ENCODE data around the gene CDHR3. TPM values are rescaled to one million over a fixed set of nuclear protein-coding genes. Genes with fewer than 3 reads are reported as not detected.

CDHR3 gene
- total and polyA plus RNA-seq, 4 experiments from 2014 or later = 1.3 to 12.1 (median 6.7) TPM

DNA sequence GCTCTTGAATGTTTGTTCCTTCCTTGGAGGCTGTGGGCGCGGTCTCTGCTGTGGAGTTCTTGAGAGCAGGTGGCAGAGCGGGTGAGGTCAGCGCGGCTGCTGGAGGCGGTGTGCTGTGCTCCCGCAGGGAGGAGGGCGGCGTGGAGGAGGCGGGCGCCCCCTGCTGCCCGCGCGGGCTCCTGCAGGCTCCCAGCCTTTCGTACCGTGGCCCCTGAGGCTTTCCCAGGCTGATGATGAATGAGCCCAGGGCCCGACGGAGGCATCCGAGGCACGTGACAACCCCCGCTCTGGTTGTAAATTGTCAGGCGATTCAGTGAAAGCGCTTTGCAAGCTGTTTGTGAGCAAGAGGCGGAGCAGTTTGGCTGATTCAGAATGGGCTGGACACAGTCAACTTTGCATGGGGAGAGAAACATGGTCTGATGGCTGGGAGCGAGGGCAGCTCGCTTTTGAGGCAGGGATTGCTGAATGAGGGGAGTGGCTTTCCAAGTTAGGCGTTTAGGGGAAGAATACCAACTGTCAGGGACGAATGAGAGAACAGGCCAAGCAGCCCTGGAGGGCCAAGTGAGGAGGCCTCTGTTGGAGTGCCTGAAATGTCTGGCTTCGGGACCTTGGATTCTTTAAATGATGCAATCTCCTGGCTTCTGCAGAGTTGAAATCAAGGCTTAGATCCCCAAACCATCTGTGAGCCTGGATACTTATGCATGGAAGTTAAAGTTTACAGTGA lies 46.6 kb downstream of the CDHR3 start:
- Mint-ChIP-seq H3K9me3 (peaks cover 2 to 22% (median 14%) of the 10 kb centered on the region in 8 donors), H3K27me3 (no peaks in the 10 kb centered on the region), H3K27ac (peak overlapping the region in 6 of 7 donors; percentile 64 to 85 (median 74)), H3K4me1 (peaks cover 18 to 28% (median 24%) of the 10 kb centered on the region in 4 donors), H3K4me3 (peak overlapping the region in 4 of 8 donors; percentile 34 to 64 (median 48)), H3K36me3 (peaks cover 4% of the 10 kb centered on the region in 2 donors)
- peak; percentile 77 to 83 (median 78) for DNase-seq
- ChIA-PET POLR2A (ENCODE audit: partially characterized antibody) (interaction anchor here (0.8 to 3.7 kb wide), 4 partner anchors 10 to 249 kb away, joined by 3 to 28 read pairs (median 3); no protein-coding TSS in a partner anchor), CTCF (ENCODE audit: partially characterized antibody) (interaction anchor here (0.8 to 7.2 kb wide), 19 partner anchors 11 to 353 kb away, joined by 3 to 99 read pairs (median 4); no protein-coding TSS in a partner anchor)
- Histone ChIP-seq H3K9me3 (ENCODE audit: control insufficient read depth in 1 of 2, low read length in 2 of 2) (no peaks in the 10 kb centered on the region), H3K4me3 (ENCODE audit: low read length in 2 of 2) (no peak overlapping the region), H3K27me3 (ENCODE audit: insufficient read depth, low read length) (no peaks in the 10 kb centered on the region), H3K36me3 (ENCODE audit: insufficient read depth, low read length) (no peaks in the 10 kb centered on the region), H3K27ac (ENCODE audit: low read depth, low read length) (no peak overlapping the region), H3K4me1 (ENCODE audit: insufficient read depth, low read length) (peaks cover 23% of the 10 kb centered on the region)
- intact Hi-C loops (cut with micrococcal nuclease) = loop anchor here (1.0 kb wide), 6 partner anchors 13 to 357 kb away; partner anchors contain the start of gene ATXN7L1

DNA sequence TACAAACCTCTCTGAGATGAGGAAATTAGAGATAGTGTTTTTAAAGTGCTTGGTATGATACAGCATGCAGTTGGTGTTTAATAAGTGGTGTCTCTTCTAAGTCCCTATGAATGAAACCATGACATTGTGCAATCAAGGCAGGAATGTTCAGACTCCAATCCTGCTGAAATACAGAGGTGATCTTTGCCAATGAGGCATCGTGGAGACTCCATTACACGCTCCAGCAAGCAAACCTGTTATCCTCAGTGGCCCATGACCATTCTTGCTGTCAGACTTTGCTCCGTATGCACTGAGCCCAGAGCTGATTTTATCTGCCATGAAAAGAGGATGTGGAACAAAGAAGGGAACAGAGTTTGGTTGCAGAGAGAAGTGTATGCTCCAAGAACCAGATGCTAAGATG lies 47.3 kb downstream of the CDHR3 start:
- peaks cover 20 to 28% (median 24%) of the 10 kb centered on the region in 4 donors for H3K4me1 Mint-ChIP-seq
- Histone ChIP-seq H3K36me3 (ENCODE audit: insufficient read depth, low read length) (no peaks in the 10 kb centered on the region), H3K27ac (ENCODE audit: low read depth, low read length) (no peak overlapping the region), H3K4me1 (ENCODE audit: insufficient read depth, low read length) (peaks cover 26% of the 10 kb centered on the region), H3K9me3 (ENCODE audit: control insufficient read depth in 1 of 2, low read length in 2 of 2) (no peaks in the 10 kb centered on the region), H3K4me3 (ENCODE audit: low read length in 2 of 2) (no peak overlapping the region), H3K27me3 (ENCODE audit: insufficient read depth, low read length) (no peaks in the 10 kb centered on the region)
- POLR2A ChIA-PET (ENCODE audit: partially characterized antibody) = interaction anchor here (0.9 to 3.7 kb wide), 4 partner anchors 10 to 250 kb away, joined by 3 to 28 read pairs (median 3); no protein-coding TSS in a partner anchor
- no peaks in the 10 kb centered on the region for H3K27me3 Mint-ChIP-seq
- H3K27ac Mint-ChIP-seq = peak overlapping the region in 2 of 7 donors; percentile 39 to 70
- H3K4me3 Mint-ChIP-seq = peak overlapping the region in 1 of 8 donors; percentile 22
- DNase-seq = no peak
- peaks cover 4% of the 10 kb centered on the region in 2 donors for H3K36me3 Mint-ChIP-seq
- H3K9me3 Mint-ChIP-seq = peaks cover 2 to 22% (median 14%) of the 10 kb centered on the region in 8 donors
- intact Hi-C loops (cut with micrococcal nuclease) = no loop called here
- CTCF ChIA-PET (ENCODE audit: partially characterized antibody) = interaction anchor here (0.8 to 7.2 kb wide), 21 partner anchors 11 to 353 kb away, joined by 3 to 99 read pairs (median 4); no protein-coding TSS in a partner anchor

DNA sequence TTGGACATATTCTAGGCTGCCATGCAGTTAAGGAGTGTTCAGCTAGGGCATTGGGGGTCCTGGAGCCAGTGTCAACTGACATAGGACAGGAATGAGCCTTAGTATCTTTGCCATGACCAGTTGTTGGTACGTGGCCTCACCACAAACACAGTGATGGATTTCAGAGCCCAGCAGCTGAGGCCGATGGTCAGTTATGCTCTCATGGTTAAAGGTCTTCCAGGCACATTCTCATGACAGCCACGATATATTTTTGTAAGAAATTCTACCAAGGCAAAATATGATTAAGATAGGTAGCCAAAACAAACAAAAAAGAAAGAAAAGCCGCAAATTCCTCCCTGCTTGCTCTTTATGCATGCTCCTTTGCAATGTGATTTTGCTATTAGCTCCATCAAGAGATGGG lies 47.8 kb downstream of the CDHR3 start:
- Mint-ChIP-seq H3K9me3 (peaks cover 2 to 19% (median 11%) of the 10 kb centered on the region in 8 donors), H3K4me1 (peaks cover 20 to 28% (median 25%) of the 10 kb centered on the region in 4 donors), H3K36me3 (peaks cover 4% of the 10 kb centered on the region in 2 donors), H3K27ac (peak overlapping the region in 1 of 7 donors; percentile 59), H3K4me3 (no peak overlapping the region), H3K27me3 (no peaks in the 10 kb centered on the region)
- no peaks in the 10 kb centered on the region for H3K36me3 ChIP-seq (ENCODE audit: insufficient read depth, low read length)
- DNase-seq = no peak
- no peaks in the 10 kb centered on the region for H3K9me3 ChIP-seq (ENCODE audit: control insufficient read depth in 1 of 2, low read length in 2 of 2)
- no peaks in the 10 kb centered on the region for H3K27me3 ChIP-seq (ENCODE audit: insufficient read depth, low read length)
- POLR2A ChIA-PET (ENCODE audit: partially characterized antibody) = interaction anchor here (1.1 to 3.7 kb wide), 3 partner anchors 9 to 19 kb away, joined by 3 to 28 read pairs (median 3); no protein-coding TSS in a partner anchor
- H3K27ac ChIP-seq (ENCODE audit: low read depth, low read length) = no peak overlapping the region
- CTCF ChIA-PET (ENCODE audit: partially characterized antibody) = interaction anchor here (0.7 to 7.2 kb wide), 9 partner anchors 11 to 250 kb away, joined by 3 to 99 read pairs (median 5); no protein-coding TSS in a partner anchor
- H3K4me1 ChIP-seq (ENCODE audit: insufficient read depth, low read length) = peaks cover 26% of the 10 kb centered on the region
- no peak overlapping the region for H3K4me3 ChIP-seq (ENCODE audit: low read length in 2 of 2)
- intact Hi-C loops (cut with micrococcal nuclease) = no loop called here

- ChIA-PET CTCF (ENCODE audit: partially characterized antibody) (interaction anchor here (1.3 to 7.2 kb wide), 4 partner anchors 17 to 355 kb away, joined by 3 to 99 read pairs (median 10); no protein-coding TSS in a partner anchor), POLR2A (ENCODE audit: partially characterized antibody) (interaction anchor here (3.7 kb wide), 1 partner anchor 11 kb away, joined by 28 read pairs; no protein-coding TSS in a partner anchor)
- H3K4me1 Mint-ChIP-seq = peaks cover 20 to 33% (median 27%) of the 10 kb centered on the region in 4 donors
- no peak overlapping the region for H3K27ac ChIP-seq (ENCODE audit: low read depth, low read length)
- H3K27ac Mint-ChIP-seq = peak overlapping the region in 5 of 7 donors; percentile 3 to 38 (median 25)
- H3K27me3 ChIP-seq (ENCODE audit: insufficient read depth, low read length) = no peaks in the 10 kb centered on the region
- peaks cover 3 to 4% of the 10 kb centered on the region in 2 donors for H3K36me3 Mint-ChIP-seq
- DNase-seq = no peak
- H3K36me3 ChIP-seq (ENCODE audit: insufficient read depth, low read length) = no peaks in the 10 kb centered on the region
- no peaks in the 10 kb centered on the region for H3K27me3 Mint-ChIP-seq
- no peak overlapping the region for H3K4me3 ChIP-seq (ENCODE audit: low read length in 2 of 2)
- intact Hi-C loops (cut with micrococcal nuclease) = no loop called here
- peak overlapping the region in 2 of 8 donors; percentile 27 to 70 for H3K4me3 Mint-ChIP-seq
- no peaks in the 10 kb centered on the region for H3K9me3 ChIP-seq (ENCODE audit: control insufficient read depth in 1 of 2, low read length in 2 of 2)
- peaks cover 0 to 12% (median 7%) of the 10 kb centered on the region in 8 donors for H3K9me3 Mint-ChIP-seq
- peaks cover 26% of the 10 kb centered on the region for H3K4me1 ChIP-seq (ENCODE audit: insufficient read depth, low read length)
Measured at GRCh38 chr7:106012184-106012583, 49.1 kb downstream of the CDHR3 start.

GRCh38 chr7:106012935-106013439 lies 49.9 kb downstream of the CDHR3 start:
- no peak overlapping the region for H3K4me3 ChIP-seq (ENCODE audit: low read length in 2 of 2)
- H3K4me1 Mint-ChIP-seq = peaks cover 20 to 33% (median 27%) of the 10 kb centered on the region in 4 donors
- no peaks in the 10 kb centered on the region for H3K27me3 ChIP-seq (ENCODE audit: insufficient read depth, low read length)
- intact Hi-C loops (cut with micrococcal nuclease) = no loop called here
- POLR2A ChIA-PET (ENCODE audit: partially characterized antibody) = interaction anchor here (0.8 to 3.7 kb wide), 4 partner anchors 10 to 247 kb away, joined by 3 to 28 read pairs (median 6); no protein-coding TSS in a partner anchor
- no peak for DNase-seq
- H3K27me3 Mint-ChIP-seq = no peaks in the 10 kb centered on the region
- H3K9me3 Mint-ChIP-seq = peaks cover 0 to 5% (median under 1%) of the 10 kb centered on the region in 8 donors
- H3K4me1 ChIP-seq (ENCODE audit: insufficient read depth, low read length) = peaks cover 26% of the 10 kb centered on the region
- no peaks in the 10 kb centered on the region for H3K9me3 ChIP-seq (ENCODE audit: control insufficient read depth in 1 of 2, low read length in 2 of 2)
- H3K36me3 Mint-ChIP-seq = no peaks in the 10 kb centered on the region
- H3K27ac Mint-ChIP-seq = peak overlapping the region in 4 of 7 donors; percentile 3 to 70 (median 28)
- no peak overlapping the region for H3K4me3 Mint-ChIP-seq
- CTCF ChIA-PET (ENCODE audit: partially characterized antibody) = interaction anchor here (1.3 to 7.2 kb wide), 5 partner anchors 16 to 356 kb away, joined by 3 to 99 read pairs (median 12); no protein-coding TSS in a partner anchor
- H3K36me3 ChIP-seq (ENCODE audit: insufficient read depth, low read length) = no peaks in the 10 kb centered on the region
- H3K27ac ChIP-seq (ENCODE audit: low read depth, low read length) = no peak overlapping the region

GRCh38 chr7:106015381-106016218 lies 52.5 kb downstream of the CDHR3 start:
- peaks cover 30% of the 10 kb centered on the region for H3K4me1 ChIP-seq (ENCODE audit: insufficient read depth, low read length)
- H3K27ac Mint-ChIP-seq = peak overlapping the region in 1 of 7 donors; percentile 63
- no peak overlapping the region for H3K27ac ChIP-seq (ENCODE audit: low read depth, low read length)
- H3K36me3 ChIP-seq (ENCODE audit: insufficient read depth, low read length) = no peaks in the 10 kb centered on the region
- ChIA-PET CTCF (ENCODE audit: partially characterized antibody) (interaction anchor here (0.5 to 3.8 kb wide), 5 partner anchors 27 to 358 kb away, joined by 3 to 20 read pairs (median 10); no protein-coding TSS in a partner anchor), POLR2A (ENCODE audit: partially characterized antibody) (no interaction called here)
- no peak overlapping the region for H3K4me3 Mint-ChIP-seq
- H3K9me3 Mint-ChIP-seq = peaks cover 0 to 2% (median 0%) of the 10 kb centered on the region in 8 donors
- H3K4me3 ChIP-seq (ENCODE audit: low read length in 2 of 2) = no peak overlapping the region
- H3K27me3 ChIP-seq (ENCODE audit: insufficient read depth, low read length) = no peaks in the 10 kb centered on the region
- intact Hi-C loops (cut with micrococcal nuclease) = no loop called here
- DNase-seq = no peak
- H3K36me3 Mint-ChIP-seq = no peaks in the 10 kb centered on the region
- H3K27me3 Mint-ChIP-seq = no peaks in the 10 kb centered on the region
- no peaks in the 10 kb centered on the region for H3K9me3 ChIP-seq (ENCODE audit: control insufficient read depth in 1 of 2, low read length in 2 of 2)
- peaks cover 17 to 38% (median 24%) of the 10 kb centered on the region in 4 donors for H3K4me1 Mint-ChIP-seq

All from CD4-positive, alpha-beta memory T cell (primary cell).